ENCODE data around the gene IGF1R.

Gene IGF1R

GRCh38 chr15:98840053-98840452, 191.7 kb downstream of the IGF1R start:
- no peaks in the 10 kb centered on the region for H3K9me2 ChIP-seq (replicated peaks; ENCODE audit: insufficient read depth, low read length)
- H2AFZ ChIP-seq (ENCODE audit: low read depth, low read length, severe bottlenecking), result no peak overlapping the region
- H3K79me2 ChIP-seq (ENCODE audit: insufficient read depth, low read length), result no peaks in the 10 kb centered on the region
- H4K20me1 ChIP-seq (ENCODE audit: low read depth, low read length), result peaks cover 12% of the 10 kb centered on the region; the same call in 1 of the 2 replicates
- H3K27ac ChIP-seq (ENCODE audit: low read depth, low read length), result no peak overlapping the region
- H3K27me3 ChIP-seq (ENCODE audit: low read length), result no peaks in the 10 kb centered on the region
- H3K4me2 ChIP-seq (ENCODE audit: low read depth, low read length, poor library complexity, severe bottlenecking), result no peak overlapping the region
- no peaks in the 10 kb centered on the region for H3K9me3 ChIP-seq (ENCODE audit: insufficient read depth, low read length)
- TF ChIP-seq EZH2phosphoT487 (conservative IDR thresholded peaks at IDR 0.05; ENCODE audit: low read length) (no peak), CTCF (IDR thresholded peaks at IDR 0.05; ENCODE audit: insufficient read depth, low read length, poor library complexity, severe bottlenecking) (no peak)
- no peak overlapping the region for H3K4me3 ChIP-seq (ENCODE audit: insufficient read depth, low read length, poor library complexity, severe bottlenecking)
- H3K36me3 ChIP-seq (ENCODE audit: low read length), result no peaks in the 10 kb centered on the region
- H3K9ac ChIP-seq (ENCODE audit: low read length), result no peak overlapping the region
- no peaks in the 10 kb centered on the region for H3F3A ChIP-seq (ENCODE audit: insufficient read depth)

DNA sequence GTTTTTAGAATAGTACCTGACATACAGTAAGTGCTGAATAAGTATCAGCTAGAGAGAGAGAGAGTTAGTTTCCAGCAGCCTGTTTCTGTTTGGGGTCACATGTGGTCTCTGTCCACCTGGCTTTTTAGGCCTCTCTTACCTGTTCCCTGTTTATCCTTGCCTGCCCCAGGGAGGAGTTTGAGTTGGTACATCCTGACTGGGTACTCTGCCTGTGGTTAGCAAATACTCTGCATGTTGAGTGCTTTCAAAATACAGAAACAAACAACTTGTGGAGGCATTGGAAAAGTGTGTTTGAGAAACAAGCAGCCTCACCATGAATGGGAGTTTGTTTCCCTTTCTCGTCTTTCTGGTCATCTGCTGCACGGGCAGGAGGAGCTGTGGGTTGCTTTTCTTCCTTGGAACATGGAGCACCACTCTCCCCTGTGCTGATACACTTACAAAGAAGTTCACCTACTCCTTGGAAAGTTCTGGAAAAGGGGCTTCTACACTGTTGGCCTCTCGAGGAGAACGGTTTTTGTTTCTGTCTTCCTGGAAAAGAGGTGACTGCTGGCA, 193.2 kb downstream of the IGF1R start:
- Histone ChIP-seq H3K4me2 (ENCODE audit: low read depth, low read length, poor library complexity, severe bottlenecking) (no peak overlapping the region), H3F3A (ENCODE audit: insufficient read depth) (no peaks in the 10 kb centered on the region), H3K36me3 (ENCODE audit: low read length) (no peaks in the 10 kb centered on the region), H3K9ac (ENCODE audit: low read length) (no peak overlapping the region), H3K79me2 (ENCODE audit: insufficient read depth, low read length) (no peaks in the 10 kb centered on the region), H3K9me2 (replicated peaks; ENCODE audit: insufficient read depth, low read length) (no peaks in the 10 kb centered on the region), H3K27ac (ENCODE audit: low read depth, low read length) (no peak overlapping the region), H3K27me3 (ENCODE audit: low read length) (no peaks in the 10 kb centered on the region), H4K20me1 (ENCODE audit: low read depth, low read length) (peaks cover 12% of the 10 kb centered on the region; the same call in 1 of the 2 replicates), H2AFZ (ENCODE audit: low read depth, low read length, severe bottlenecking) (no peak overlapping the region), H3K9me3 (ENCODE audit: insufficient read depth, low read length) (no peaks in the 10 kb centered on the region), H3K4me3 (ENCODE audit: insufficient read depth, low read length, poor library complexity, severe bottlenecking) (no peak overlapping the region)
- no peak for TF ChIP-seq EZH2phosphoT487 (conservative IDR thresholded peaks at IDR 0.05; ENCODE audit: low read length)
- no peak for TF ChIP-seq CTCF (IDR thresholded peaks at IDR 0.05; ENCODE audit: insufficient read depth, low read length, poor library complexity, severe bottlenecking)

DNA sequence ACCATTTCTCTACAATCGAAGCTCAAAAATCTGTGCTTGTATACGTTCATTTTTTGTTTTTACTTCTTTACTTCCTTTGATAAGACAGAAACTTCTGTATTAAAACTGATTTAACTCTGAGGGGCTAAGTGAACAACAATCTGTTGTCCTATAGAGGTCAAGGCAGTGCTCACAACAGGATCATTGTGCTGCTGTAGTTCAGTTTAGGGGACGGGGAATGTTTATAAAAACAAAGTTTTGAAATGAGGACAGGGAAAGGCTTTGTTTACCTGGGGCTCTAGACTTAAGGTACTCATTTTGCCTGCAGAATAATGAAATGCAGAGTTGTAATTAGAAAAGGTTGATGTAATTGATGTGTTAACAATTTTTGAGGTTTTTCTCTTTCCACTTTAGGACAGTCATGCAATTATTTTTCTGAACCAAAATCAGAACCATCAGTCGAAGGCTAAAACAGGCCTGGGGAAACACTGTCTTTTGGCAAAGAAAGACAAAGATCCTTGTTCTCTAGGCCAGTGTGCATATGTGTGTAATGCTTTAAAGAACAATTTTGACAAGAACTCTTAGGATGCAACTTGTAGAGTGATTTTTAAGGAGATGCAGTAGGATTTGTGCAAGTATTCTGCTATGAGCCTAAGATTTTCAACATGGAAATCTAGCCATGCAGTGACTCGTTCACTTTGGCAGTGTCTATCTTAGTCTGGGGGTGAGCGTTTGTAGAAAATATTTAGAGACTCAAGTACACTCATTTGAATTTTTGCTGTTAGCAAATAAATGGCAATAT, 194.0 kb downstream of the IGF1R start:
- Histone ChIP-seq H3K4me3 (ENCODE audit: insufficient read depth, low read length, poor library complexity, severe bottlenecking) (no peak overlapping the region), H3K27ac (ENCODE audit: low read depth, low read length) (no peak overlapping the region)
- TF ChIP-seq CTCF (IDR thresholded peaks at IDR 0.05; ENCODE audit: insufficient read depth, low read length, poor library complexity, severe bottlenecking) (no peak), EZH2phosphoT487 (conservative IDR thresholded peaks at IDR 0.05; ENCODE audit: low read length) (no peak)

More for the DNA sequence above, 194.0 kb downstream of the IGF1R start:
- H3K9me3 ChIP-seq (ENCODE audit: insufficient read depth, low read length), result no peaks in the 10 kb centered on the region
- H3K9ac ChIP-seq (ENCODE audit: low read length), result no peak overlapping the region
- no peaks in the 10 kb centered on the region for H3K27me3 ChIP-seq (ENCODE audit: low read length)
- H3K36me3 ChIP-seq (ENCODE audit: low read length), result no peaks in the 10 kb centered on the region
- no peak overlapping the region for H3K4me2 ChIP-seq (ENCODE audit: low read depth, low read length, poor library complexity, severe bottlenecking)
- no peaks in the 10 kb centered on the region for H3K9me2 ChIP-seq (replicated peaks; ENCODE audit: insufficient read depth, low read length)
- no peak overlapping the region for H2AFZ ChIP-seq (ENCODE audit: low read depth, low read length, severe bottlenecking)
- H3F3A ChIP-seq (ENCODE audit: insufficient read depth), result no peaks in the 10 kb centered on the region
- H4K20me1 ChIP-seq (ENCODE audit: low read depth, low read length), result peaks cover 12% of the 10 kb centered on the region; the same call in 1 of the 2 replicates
- no peaks in the 10 kb centered on the region for H3K79me2 ChIP-seq (ENCODE audit: insufficient read depth, low read length)
